ENCODE results near the gene PLAGL2.

The PLAGL2 gene

DNA sequence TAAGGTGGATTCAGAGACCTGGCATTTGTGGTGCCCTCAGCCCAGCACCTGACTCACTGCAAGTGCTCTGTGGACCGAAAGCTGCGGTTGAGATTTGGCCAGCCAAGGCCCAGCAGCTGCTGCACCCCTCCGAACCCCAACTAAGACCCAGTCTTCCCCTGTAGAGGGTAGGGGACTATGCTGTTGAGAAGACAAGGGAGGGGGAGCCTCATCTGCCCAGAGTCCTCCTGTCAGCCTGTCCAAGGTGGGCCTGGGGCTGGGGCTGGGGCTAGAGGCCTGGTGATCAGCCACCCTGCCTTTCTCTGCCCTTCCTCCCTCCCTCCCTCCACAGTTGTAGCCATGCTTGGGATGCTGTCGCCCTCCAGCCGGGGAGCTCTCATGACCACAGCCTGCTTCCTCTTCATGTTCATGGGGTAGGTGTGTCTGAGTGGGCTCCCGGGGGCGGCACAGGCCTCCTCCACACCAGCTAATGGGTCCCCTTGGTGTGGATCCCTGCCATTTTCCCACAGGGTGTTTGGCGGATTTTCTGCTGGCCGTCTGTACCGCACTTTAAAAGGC is 57.2 kb downstream of the PLAGL2 start:
- no peak overlapping the region for H3K27ac ChIP-seq (ENCODE audit: low read depth, low read length)
- no peak overlapping the region for H2AFZ ChIP-seq (ENCODE audit: insufficient read depth, low read length, poor library complexity)
- no peaks in the 10 kb centered on the region for H3K79me2 ChIP-seq (ENCODE audit: control insufficient read depth, insufficient read depth, low read length, poor library complexity)
- H4K91ac ChIP-seq (ENCODE audit: low read depth, low read length), result no peak overlapping the region
- no peak overlapping the region for H3K4me2 ChIP-seq (ENCODE audit: low read length)
- no peak overlapping the region for H3K14ac ChIP-seq (ENCODE audit: low read length)
- H4K12ac ChIP-seq (ENCODE audit: low read depth, low read length), result no peak overlapping the region
- no peak overlapping the region for H3K9ac ChIP-seq (ENCODE audit: low read length)
- H3K9me3 ChIP-seq (ENCODE audit: insufficient read depth, low read depth, low read length), result peaks cover 3% of the 10 kb centered on the region
- no peaks in the 10 kb centered on the region for H3K79me1 ChIP-seq (ENCODE audit: low read length)
- no peak overlapping the region for H3K4me3 ChIP-seq (ENCODE audit: low read depth, low read length)
- no peak overlapping the region for H4K8ac ChIP-seq (ENCODE audit: low read depth, low read length)
- H3K18ac ChIP-seq (ENCODE audit: low read length), result no peak overlapping the region
- no peak overlapping the region for H2AK5ac ChIP-seq (ENCODE audit: low read length)
- H2BK5ac ChIP-seq (ENCODE audit: low read depth, low read length, poor library complexity), result no peak overlapping the region
- WGBS (ENCODE audit: extremely low coverage, insufficient coverage, insufficient read length), result no CpG with 5 or more reads among the region's 10 CpGs
- no peak overlapping the region for H2BK12ac ChIP-seq (ENCODE audit: low read length)
- no peaks in the 10 kb centered on the region for H3K27me3 ChIP-seq (ENCODE audit: insufficient read depth, low read length)
- no peaks in the 10 kb centered on the region for H3K4me1 ChIP-seq (ENCODE audit: control insufficient read depth in 1 of 2, insufficient read depth in 2 of 2, low read length in 2 of 2)
- H3K23ac ChIP-seq (ENCODE audit: low read length), result no peak overlapping the region
- no peak overlapping the region for H2BK120ac ChIP-seq (ENCODE audit: insufficient read depth, low read length, poor library complexity)
- H3K4ac ChIP-seq (ENCODE audit: low read depth, low read length), result no peak overlapping the region
- DNase-seq, result no peak
- peaks cover 55 to 65% of the 10 kb centered on the region in 2 experiments for H3K36me3 ChIP-seq (ENCODE audit: control insufficient read depth in 1 of 2, insufficient read depth in 2 of 2, low read length in 2 of 2)

DNA sequence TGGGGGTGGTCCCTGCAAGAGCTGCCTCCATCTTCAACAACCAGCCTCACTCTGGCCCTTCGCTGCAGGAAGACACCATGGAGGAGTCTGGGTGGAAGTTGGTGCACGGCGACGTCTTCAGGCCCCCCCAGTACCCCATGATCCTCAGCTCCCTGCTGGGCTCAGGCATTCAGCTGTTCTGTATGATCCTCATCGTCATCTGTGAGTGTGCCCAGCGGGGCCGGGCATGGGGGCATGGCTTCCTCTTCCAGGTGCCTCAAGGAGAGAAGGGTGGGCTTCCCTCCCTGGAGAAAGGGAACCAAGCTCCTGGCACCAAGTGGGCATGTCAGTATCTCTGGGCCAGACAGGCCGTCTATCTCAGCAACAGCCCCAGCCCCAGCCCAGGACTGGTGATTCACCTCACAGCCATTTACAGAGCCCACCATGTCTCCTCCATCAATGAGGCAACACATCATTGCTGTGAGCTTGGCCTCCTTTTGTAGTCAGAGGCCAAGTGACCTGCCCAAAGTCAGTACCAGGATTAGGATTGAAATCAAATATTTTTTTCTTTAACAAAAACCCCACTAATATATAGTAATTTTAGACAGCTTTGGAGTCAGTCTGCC is 57.9 kb downstream of the PLAGL2 start:
- no peak overlapping the region for H3K18ac ChIP-seq (ENCODE audit: low read length)
- no peaks in the 10 kb centered on the region for H3K79me2 ChIP-seq (ENCODE audit: control insufficient read depth, insufficient read depth, low read length, poor library complexity)
- H3K27me3 ChIP-seq (ENCODE audit: insufficient read depth, low read length), result no peaks in the 10 kb centered on the region
- H2BK120ac ChIP-seq (ENCODE audit: insufficient read depth, low read length, poor library complexity), result no peak overlapping the region
- H3K27ac ChIP-seq (ENCODE audit: low read depth, low read length), result no peak overlapping the region
- peaks cover 3% of the 10 kb centered on the region for H3K9me3 ChIP-seq (ENCODE audit: insufficient read depth, low read depth, low read length)
- H3K4ac ChIP-seq (ENCODE audit: low read depth, low read length), result no peak overlapping the region
- no peak overlapping the region for H2AK5ac ChIP-seq (ENCODE audit: low read length)
- peaks cover 58 to 67% of the 10 kb centered on the region in 2 experiments for H3K36me3 ChIP-seq (ENCODE audit: control insufficient read depth in 1 of 2, insufficient read depth in 2 of 2, low read length in 2 of 2)
- no peak overlapping the region for H4K91ac ChIP-seq (ENCODE audit: low read depth, low read length)
- no peak overlapping the region for H4K8ac ChIP-seq (ENCODE audit: low read depth, low read length)
- H3K14ac ChIP-seq (ENCODE audit: low read length), result no peak overlapping the region
- H2AFZ ChIP-seq (ENCODE audit: insufficient read depth, low read length, poor library complexity), result no peak overlapping the region
- H3K4me2 ChIP-seq (ENCODE audit: low read length), result no peak overlapping the region
- no peak for DNase-seq
- no peak overlapping the region for H4K12ac ChIP-seq (ENCODE audit: low read depth, low read length)
- H3K4me1 ChIP-seq (ENCODE audit: control insufficient read depth in 1 of 2, insufficient read depth in 2 of 2, low read length in 2 of 2), result no peaks in the 10 kb centered on the region
- H3K4me3 ChIP-seq (ENCODE audit: low read depth, low read length), result no peak overlapping the region
- H3K9ac ChIP-seq (ENCODE audit: low read length), result no peak overlapping the region
- no peak overlapping the region for H2BK5ac ChIP-seq (ENCODE audit: low read depth, low read length, poor library complexity)
- no CpG with 5 or more reads among the region's 8 CpGs for WGBS (ENCODE audit: extremely low coverage, insufficient coverage, insufficient read length)
- H2BK12ac ChIP-seq (ENCODE audit: low read length), result no peak overlapping the region
- H3K79me1 ChIP-seq (ENCODE audit: low read length), result no peaks in the 10 kb centered on the region
- H3K23ac ChIP-seq (ENCODE audit: low read length), result no peak overlapping the region

DNA sequence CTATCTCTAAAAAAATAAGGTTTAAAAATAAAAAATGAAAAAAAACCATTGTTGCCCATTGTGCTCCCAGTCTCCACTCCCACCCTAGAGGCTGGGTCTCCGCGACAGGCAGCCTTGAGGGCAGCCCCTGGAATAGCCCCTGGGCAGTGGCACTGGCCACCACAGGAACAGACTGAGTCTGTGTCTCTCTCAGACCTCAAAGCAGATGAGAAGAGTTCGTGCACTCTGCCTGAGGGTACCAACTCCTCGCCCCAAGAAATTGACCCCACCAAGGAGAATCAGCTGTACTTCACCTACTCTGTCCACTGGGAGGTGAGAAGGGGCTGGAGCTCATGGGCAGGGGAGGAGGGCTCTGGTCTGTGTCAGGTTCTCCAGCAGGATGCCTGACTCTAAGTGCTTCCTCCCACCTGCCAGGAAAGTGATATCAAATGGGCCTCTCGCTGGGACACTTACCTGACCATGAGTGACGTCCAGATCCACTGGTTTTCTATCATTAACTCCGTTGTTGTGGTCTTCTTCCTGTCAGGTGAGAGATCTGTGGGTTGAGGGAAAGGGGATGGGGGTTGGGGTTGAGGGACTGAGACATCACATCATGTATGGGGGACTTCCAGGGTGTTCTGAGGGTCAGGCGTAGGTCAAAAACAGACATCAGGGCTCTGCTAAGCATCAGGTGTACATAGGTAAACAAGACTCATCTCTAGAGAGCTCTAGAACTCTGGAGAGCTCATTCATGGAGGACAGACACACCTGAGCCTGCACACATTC is 62.5 kb downstream of the PLAGL2 start:
- no peak overlapping the region for H4K8ac ChIP-seq (ENCODE audit: low read depth, low read length)
- H4K12ac ChIP-seq (ENCODE audit: low read depth, low read length), result no peak overlapping the region
- no peak overlapping the region for H3K14ac ChIP-seq (ENCODE audit: low read length)
- no CpG with 5 or more reads among the region's 8 CpGs for WGBS (ENCODE audit: extremely low coverage, insufficient coverage, insufficient read length)
- DNase-seq, result no peak
- no peaks in the 10 kb centered on the region for H3K79me1 ChIP-seq (ENCODE audit: low read length)
- no peak overlapping the region for H3K4me2 ChIP-seq (ENCODE audit: low read length)
- H3K4me1 ChIP-seq (ENCODE audit: control insufficient read depth in 1 of 2, insufficient read depth in 2 of 2, low read length in 2 of 2), result no peaks in the 10 kb centered on the region
- H3K27me3 ChIP-seq (ENCODE audit: insufficient read depth, low read length), result no peaks in the 10 kb centered on the region
- no peak overlapping the region for H3K9ac ChIP-seq (ENCODE audit: low read length)
- H3K9me3 ChIP-seq (ENCODE audit: insufficient read depth, low read depth, low read length), result peaks cover 5% of the 10 kb centered on the region
- H3K36me3 ChIP-seq (ENCODE audit: control insufficient read depth in 1 of 2, insufficient read depth in 2 of 2, low read length in 2 of 2), result peaks cover 63 to 71% of the 10 kb centered on the region in 2 experiments
- H3K18ac ChIP-seq (ENCODE audit: low read length), result no peak overlapping the region
- no peak overlapping the region for H3K4me3 ChIP-seq (ENCODE audit: low read depth, low read length)
- no peak overlapping the region for H3K27ac ChIP-seq (ENCODE audit: low read depth, low read length)
- no peak overlapping the region for H2AFZ ChIP-seq (ENCODE audit: insufficient read depth, low read length, poor library complexity)
- no peak overlapping the region for H2BK5ac ChIP-seq (ENCODE audit: low read depth, low read length, poor library complexity)
- H2BK12ac ChIP-seq (ENCODE audit: low read length), result no peak overlapping the region
- no peak overlapping the region for H3K23ac ChIP-seq (ENCODE audit: low read length)
- H2AK5ac ChIP-seq (ENCODE audit: low read length), result no peak overlapping the region
- H3K4ac ChIP-seq (ENCODE audit: low read depth, low read length), result no peak overlapping the region
- no peaks in the 10 kb centered on the region for H3K79me2 ChIP-seq (ENCODE audit: control insufficient read depth, insufficient read depth, low read length, poor library complexity)
- H4K91ac ChIP-seq (ENCODE audit: low read depth, low read length), result no peak overlapping the region
- H2BK120ac ChIP-seq (ENCODE audit: insufficient read depth, low read length, poor library complexity), result no peak overlapping the region

DNA sequence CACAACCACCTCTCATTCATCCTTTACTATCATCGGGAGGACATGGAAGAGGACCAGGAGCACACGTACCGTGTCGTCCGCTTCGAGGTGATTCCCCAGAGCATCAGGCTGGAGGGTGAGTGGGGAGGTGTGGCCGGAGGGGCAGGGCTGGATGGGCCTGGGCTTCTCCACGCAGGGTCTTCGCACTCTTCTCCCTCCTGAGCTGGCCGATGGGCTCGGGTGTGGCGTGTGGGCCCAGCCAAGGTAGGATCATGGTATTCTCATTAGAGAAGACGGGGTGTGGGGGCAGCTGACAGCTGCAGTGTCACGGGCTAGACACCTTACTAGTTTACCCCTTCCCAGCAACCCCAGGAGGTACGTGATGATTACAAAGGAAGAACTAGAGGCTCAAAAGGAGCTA is 64.6 kb downstream of the PLAGL2 start:
- no peak for DNase-seq
- no peak overlapping the region for H3K4me2 ChIP-seq (ENCODE audit: low read length)
- H3K9ac ChIP-seq (ENCODE audit: low read length), result no peak overlapping the region

More for the DNA sequence above, 64.6 kb downstream of the PLAGL2 start:
- Histone ChIP-seq H3K79me1 (ENCODE audit: low read length) (no peaks in the 10 kb centered on the region), H2BK5ac (ENCODE audit: low read depth, low read length, poor library complexity) (no peak overlapping the region), H2AK5ac (ENCODE audit: low read length) (no peak overlapping the region), H4K12ac (ENCODE audit: low read depth, low read length) (no peak overlapping the region), H4K91ac (ENCODE audit: low read depth, low read length) (no peak overlapping the region), H2BK120ac (ENCODE audit: insufficient read depth, low read length, poor library complexity) (no peak overlapping the region), H2AFZ (ENCODE audit: insufficient read depth, low read length, poor library complexity) (no peak overlapping the region), H3K36me3 (ENCODE audit: control insufficient read depth in 1 of 2, insufficient read depth in 2 of 2, low read length in 2 of 2) (peaks cover 66 to 82% of the 10 kb centered on the region in 2 experiments), H3K9me3 (ENCODE audit: insufficient read depth, low read depth, low read length) (peaks cover 5% of the 10 kb centered on the region), H2BK12ac (ENCODE audit: low read length) (no peak overlapping the region), H3K4me1 (ENCODE audit: control insufficient read depth in 1 of 2, insufficient read depth in 2 of 2, low read length in 2 of 2) (no peaks in the 10 kb centered on the region), H3K4me3 (ENCODE audit: low read depth, low read length) (no peak overlapping the region), H3K23ac (ENCODE audit: low read length) (no peak overlapping the region), H3K4ac (ENCODE audit: low read depth, low read length) (no peak overlapping the region), H3K27me3 (ENCODE audit: insufficient read depth, low read length) (no peaks in the 10 kb centered on the region), H3K27ac (ENCODE audit: low read depth, low read length) (no peak overlapping the region), H3K14ac (ENCODE audit: low read length) (no peak overlapping the region), H3K79me2 (ENCODE audit: control insufficient read depth, insufficient read depth, low read length, poor library complexity) (no peaks in the 10 kb centered on the region), H4K8ac (ENCODE audit: low read depth, low read length) (no peak overlapping the region), H3K18ac (ENCODE audit: low read length) (no peak overlapping the region)
- no CpG with 5 or more reads among the region's 15 CpGs for WGBS (ENCODE audit: extremely low coverage, insufficient coverage, insufficient read length)

All from trophoblast cell (in vitro differentiated cells and primary cell).